ENCODE measurements around the gene AP2B1.
"Not testable (repeated sequence)": the region's sequence is repeated elsewhere in the genome, so short reads cannot be mapped to it uniquely, and the experiment has no call there.

The AP2B1 gene

DNA sequence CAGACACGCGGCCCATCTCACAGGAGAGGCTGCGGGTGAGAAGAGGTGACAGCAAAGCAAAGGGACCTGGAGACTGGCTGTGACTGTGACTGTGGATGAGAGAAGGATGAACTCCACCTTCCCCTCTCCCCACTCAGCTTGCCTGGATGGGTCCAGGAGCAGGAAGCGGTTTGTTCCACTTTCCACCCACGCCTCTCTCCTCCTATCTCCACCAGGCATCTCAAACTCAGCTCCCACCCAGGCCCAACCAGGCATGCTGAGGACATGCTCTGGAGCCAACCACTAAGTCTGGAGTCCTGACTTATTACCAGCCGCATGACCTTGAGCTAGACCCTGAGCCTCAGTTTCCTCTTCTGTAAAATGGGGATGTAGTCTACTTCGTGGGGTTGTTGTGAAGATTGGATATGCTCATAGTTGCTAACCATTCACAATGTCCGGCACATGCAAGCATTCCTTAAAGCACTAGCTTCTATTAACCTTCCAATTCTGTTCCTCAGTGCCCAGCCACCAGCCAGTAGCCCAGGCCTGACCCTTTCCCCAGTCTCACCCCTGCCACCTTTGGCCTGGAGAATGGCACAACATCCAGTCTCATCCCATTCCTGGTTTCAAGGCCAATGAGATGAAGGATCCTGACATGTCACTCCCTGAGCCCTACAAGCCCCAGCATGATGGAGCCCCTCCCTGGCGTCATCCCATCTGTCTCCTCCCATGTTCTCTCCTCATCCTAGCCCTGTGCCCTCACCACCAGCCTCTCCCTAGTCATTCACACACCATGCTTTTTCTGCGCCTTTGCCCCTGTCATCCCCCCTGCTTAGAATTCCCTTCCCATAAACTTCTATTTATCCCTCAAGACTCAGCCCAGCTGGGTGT lies 163.6 kb downstream of the AP2B1 start:
- DNase-seq = no peak

DNA sequence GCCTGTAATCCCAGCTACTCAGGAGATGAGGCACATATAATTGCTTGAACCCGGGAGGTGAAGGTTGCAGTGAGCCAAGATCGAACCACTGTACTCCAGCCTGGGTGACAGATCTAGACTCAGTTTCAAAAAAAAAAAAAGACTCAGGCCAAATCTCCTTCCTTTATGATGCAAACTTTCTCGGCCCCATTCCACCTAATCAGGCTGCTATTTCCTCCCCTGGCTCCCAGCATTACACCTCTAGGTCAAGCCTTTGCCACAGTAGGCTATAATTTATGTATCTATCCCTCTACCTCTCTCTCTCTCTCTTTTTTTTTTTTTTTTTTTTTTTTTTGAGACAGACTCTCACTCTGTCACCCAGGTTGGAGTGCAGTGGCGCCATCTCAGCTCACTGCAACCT lies 164.4 kb downstream of the AP2B1 start:
- not testable (repeated sequence) for DNase-seq

DNA sequence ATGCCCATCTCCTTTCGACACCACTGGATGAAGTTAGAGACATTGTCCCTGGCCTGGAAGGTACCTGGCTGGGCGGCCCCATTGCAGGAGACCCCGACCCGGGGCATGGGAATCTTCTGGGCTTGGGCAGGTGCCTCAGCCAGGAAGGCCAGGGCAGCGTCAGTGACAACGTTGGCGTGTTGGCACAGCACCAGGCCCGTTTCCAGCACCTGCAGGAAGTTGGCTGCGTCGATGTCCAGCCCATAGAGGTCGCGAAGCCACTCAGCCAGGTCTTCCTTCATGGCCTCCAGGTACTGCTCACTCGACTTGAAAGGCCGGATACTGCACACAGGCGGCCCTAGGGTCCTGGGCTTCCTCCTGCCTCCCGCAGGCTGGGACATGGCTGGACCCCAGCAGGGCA lies 165.3 kb downstream of the AP2B1 start:
- no peak for DNase-seq

DNA sequence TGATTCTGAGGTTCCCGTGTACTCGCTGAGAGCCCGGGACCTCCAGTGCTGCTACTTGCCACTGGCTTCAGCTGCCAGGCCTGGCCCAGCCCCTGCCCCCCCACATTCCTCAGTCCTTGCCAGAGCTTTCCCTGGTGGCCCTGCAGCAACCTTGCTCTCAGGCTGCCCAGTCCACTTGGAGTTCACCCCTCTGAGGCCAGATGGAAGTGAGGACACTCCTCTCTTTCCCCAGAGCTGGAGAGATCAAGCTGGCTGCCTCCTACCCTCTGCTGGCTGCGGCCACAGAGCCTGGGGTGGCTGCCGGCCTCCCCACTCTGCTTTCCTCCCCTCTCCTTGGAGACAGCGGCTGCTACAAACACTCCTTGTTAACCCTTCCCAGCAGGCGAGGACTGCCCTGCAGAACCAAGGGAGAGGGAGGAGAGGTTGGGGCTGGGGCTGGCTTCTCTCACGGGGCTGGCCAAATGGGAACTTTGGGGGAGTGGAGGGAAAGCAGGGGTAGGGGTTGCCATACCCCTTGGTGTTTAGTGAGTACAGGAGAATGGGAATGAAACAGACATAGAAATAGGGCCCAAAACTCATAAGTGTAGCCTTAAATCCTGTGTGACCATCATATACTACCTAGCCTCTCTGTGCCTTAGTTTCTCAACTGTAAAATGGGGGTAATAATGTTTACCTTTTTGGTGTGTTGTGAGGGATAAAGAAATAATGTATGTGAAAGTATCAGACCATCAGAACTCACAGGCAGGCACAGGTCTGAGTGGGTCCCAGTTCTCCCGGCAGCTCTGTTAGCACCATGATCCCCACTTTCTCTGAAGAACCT lies 166.0 kb downstream of the AP2B1 start, which contains the start of gene GAS2L2:
Gene GAS2L2 (minus strand): TSS at position 295 of the 820 bp plus-strand sequence. CDS start 389 bp downstream, outside the sequence.
- no peak for DNase-seq

DNA sequence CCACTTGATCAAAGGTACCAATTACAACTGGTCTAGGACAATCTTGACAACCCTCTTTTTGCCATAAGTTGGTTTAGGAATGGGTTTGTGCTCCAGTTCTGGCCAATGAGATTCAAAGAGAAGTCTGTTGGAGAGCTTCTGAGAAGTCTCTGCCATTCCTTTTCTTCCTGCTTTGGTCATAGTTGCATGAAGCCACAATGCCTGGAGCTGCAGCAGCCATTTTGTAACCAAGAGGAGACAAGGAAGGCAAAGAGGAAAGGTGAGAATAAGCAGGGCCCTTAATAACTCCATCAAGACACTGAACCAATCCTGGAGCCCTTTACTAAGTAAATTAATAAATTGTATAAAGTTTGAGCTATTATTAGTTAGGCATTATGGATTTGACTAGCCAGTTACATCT lies 170.1 kb downstream of the AP2B1 start:
- DNase-seq = no peak

DNA sequence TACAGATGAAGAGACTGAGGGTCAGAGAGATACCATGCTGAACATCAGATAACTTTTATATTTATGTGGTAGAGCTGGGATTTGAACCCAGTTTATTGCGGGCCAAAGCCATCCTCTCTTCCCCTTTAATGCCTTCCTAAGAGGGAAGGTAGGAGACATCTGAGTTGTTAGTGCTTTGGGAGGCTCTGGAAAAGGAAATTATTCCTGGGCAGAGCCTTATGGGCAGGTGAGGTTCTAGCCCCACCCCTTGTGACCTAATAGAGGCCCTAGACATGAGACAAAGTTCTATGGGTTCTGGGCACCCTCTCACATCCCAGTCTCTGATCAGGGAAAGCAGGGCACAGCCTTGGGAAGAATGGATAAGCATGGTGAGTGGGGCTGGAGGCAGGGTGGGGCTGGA lies 173.5 kb downstream of the AP2B1 start, which contains the start of gene C17orf50:
Gene C17orf50 (plus strand): TSS at position 301 of the 400 bp plus-strand sequence. CDS start 55 bp downstream, at position 356.
- DNase-seq = no peak

DNA sequence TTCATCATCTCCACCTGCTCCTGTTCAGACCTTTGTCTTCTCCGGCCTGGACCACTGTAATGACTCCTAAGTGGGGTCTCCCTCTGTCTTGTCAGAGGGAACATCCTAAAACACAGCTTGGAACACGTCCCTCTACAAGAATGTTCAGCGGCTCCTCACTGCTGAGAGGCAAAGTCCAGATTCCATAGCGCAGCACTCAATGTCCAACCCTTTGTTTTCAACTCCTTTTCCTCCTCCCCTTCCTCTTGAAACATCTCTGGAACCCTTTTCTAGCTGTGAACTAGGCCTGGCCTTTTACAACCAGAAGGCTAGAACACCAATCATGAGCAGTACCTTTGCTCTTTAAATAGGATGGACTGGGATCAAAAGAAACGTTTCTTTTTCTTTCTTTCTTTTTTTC lies 174.5 kb downstream of the AP2B1 start:
- no peak for DNase-seq

DNA sequence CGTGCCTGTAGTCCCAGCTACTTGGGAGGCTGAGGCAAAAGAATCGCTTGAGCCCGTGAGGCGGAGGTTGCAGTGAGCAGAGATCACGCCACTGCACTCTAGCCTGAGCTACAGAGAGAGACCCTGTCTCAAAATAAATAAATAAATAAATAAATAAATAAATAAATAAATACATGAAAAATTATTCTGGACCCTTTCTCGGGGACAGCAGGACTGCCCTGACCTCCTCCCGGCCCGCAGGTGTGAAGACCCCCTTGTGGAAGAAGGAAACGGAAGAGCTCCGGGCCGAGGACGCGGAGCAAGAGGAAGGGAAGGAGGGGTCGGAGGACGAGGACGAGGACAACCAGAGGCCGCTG lies 176.6 kb downstream of the AP2B1 start:
- no peak for DNase-seq

DNA sequence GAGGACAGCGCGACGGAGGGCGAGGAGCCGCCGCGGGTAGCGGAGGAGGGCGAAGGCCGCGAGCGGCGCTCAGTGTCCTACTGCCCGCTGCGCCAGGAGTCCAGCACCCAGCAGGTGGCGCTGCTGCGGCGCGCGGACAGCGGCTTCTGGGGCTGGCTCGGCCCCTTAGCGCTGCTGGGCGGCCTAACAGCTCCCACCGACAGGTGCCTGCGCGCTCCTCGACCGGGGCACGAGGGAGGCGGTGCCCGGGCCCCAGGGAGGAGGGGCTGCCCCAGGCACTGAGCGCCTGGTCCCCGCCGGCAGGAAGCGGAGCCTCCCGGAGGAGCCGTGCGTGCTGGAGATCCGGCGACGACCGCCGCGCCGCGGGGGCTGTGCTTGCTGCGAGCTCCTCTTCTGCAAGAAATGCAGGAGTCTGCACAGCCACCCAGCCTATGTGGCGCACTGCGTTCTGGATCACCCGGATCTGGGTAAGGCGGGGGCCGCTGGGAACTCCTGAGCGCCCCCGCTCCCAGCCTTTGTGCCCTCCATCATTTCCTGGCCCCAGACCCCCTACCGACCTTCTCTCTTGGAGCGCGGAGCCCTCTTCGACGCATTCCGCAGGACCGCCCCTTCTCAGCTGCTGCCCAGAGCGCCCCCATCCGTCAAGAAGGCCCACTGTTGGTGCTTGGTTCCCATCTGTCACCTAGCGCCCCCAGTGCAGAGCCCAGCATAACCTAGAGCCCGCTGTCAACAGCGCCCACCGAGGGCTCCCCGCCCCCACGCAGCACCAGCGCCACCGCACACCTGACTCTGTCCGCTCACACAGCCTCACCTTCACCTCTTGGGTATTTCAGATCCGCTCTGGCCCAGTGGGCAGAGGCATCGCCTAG lies 177.2 kb downstream of the AP2B1 start:
- DNase-seq = peak; percentile 76 to 89

DNA sequence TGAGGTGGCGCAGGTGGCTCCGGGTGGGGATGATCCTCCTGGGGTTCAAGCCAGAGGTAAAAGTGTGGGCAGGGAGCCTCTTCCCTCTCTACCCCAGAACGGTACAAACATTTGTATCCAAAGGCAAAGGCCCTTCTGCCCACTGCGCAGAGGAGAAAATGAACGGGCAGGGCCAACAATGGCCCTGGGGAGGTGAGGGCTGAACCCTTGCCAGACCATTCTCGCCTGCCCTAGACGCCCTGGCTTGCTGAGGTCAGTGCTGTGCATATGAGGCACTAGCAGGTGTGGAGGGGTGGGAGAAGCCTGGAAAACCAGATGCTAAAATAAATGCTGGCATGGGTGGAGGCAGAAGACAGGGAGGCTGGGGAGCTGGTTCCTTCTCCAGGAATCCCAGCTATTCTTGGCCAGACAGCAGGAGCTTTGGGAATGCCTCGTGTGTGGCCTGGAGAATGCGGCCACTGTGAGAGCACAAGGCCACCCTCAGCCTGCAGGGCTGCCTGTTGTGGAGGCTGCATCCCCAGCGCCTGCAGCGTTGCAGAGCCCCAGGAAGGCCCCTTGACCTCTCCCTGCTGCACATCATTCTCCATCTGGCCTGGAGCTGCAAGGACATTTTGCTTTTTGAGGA lies 178.1 kb downstream of the AP2B1 start:
- no peak for DNase-seq

DNA sequence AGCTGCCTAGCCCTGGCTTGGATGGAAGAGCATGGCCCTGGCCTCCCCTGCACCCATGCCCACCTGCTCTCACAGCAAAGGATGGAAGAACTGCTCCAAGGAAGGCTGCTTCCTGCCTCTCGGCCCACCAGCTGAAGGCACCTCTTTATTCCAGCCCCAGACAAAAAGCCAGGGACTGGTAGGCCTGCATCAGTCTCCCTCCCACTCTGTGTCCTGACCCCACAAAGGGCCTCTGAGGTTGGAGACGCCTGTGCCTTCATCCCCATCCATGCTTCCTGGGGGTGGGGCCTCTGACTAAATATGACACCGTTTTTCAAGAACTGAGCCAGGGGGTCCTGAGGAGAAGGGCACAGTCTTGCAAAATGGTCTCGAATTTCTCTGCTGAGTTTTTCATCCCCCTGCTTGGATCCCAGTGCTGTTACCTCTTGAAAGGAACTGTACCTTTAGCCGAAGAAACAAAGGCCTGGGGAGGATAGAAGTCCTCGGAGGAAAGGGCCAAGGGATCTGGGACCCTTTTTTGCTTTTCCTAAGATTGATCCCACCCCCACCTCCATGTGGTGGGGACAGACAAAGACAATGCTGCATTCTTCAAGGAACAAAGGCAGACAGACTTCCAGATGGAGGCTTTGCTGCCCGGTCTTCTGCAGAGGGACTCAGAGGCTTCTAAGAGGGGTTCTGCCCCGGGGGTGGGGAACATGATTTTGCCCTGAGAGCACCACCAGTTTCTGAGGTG lies 178.8 kb downstream of the AP2B1 start:
- DNase-seq = no peak

DNA sequence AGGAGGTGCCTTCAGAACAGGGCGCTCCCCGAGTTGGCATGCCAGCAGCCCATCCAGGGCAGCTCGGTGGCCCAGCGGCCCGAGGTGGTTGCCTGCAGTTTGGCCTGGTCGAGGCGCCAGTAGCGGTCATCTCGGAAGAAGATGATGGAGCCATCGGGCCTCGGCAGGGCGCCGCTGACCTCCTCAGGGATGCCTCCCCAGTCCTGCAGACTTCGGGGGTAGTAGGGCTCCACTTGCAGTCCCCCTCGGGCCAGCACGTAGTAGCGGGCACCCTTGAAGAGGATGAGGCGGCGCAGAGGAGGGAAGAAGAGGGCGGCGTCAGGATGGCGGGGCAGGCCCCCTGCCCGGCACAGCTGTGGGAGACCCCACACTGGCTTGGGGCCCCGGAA lies 179.4 kb downstream of the AP2B1 start:
- no peak for DNase-seq

DNA sequence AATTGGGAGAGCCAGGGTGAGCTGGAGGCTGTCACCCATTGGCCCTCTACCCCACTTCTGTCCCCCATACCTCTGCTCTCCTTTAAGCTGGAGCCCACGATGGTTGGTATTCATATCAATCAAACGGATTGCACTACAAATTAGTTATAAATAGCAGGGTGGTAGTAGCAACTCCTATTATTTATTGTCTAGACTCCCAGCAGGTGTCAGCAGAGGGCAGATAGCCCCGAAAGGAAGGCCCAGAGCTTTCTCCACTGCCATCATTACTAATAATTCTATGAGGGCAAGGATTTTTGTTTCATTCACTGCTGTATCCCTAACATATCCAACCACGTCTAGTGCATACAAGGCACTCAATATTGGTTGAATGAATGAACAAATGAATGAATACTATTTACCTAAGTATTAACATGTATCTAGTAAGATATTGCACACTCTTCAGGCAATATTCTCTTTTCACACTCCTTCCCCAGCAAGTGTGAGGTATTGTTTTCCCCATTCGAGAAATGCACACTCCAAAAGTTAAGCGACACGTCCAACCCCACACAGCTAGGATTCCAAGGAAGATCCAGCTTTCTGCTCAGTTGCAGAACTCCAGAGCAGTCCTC lies 179.9 kb downstream of the AP2B1 start:
- DNase-seq = no peak

DNA sequence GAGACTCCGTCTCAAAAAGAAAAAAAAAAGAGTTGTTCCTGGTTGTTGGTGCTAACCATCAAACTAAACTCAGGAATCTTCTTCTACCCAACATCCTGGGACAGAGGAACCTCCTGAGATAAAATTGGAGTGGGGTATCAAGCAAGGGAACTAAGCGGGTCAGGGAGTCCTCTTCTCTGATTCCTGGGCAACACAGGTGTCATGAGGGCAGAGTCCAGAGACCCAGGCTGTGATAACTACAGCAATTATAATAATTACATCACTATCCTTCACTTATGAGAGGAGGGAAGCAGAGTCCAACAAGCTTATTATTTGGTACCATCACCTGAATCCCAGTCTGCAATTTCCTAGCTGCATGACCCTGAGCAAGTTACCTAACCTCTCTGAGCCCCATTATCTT lies 181.7 kb downstream of the AP2B1 start:
- DNase-seq = no peak

DNA sequence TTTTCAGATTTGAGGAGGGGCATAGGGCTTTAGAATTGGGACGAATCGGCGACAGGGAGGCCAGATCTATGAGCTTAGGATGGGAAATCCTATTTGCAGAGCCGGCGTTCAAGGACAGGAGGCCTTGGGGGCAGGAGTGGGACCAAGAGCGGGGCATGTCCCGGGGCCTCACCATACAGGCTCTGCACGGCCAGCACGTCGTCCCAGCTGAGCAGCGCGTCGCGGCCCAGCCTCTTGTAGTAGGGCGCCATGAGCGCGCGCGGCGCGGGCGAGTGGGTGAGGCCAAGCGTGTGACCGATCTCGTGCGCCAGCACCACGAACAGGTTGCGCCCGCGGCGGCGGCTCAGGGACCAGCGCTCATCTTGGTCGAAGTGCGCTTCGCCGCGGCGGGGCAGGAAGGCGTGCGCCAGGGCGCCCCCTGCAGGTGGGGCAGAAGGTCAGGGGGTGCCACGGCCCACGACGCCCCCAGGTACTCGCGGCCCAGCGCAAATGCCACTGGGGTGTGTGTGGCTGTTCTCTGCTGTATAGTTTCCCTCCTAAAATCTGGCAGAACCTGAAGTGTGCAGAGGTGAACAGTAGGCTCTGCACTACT lies 182.9 kb downstream of the AP2B1 start:
- no peak for DNase-seq

DNA sequence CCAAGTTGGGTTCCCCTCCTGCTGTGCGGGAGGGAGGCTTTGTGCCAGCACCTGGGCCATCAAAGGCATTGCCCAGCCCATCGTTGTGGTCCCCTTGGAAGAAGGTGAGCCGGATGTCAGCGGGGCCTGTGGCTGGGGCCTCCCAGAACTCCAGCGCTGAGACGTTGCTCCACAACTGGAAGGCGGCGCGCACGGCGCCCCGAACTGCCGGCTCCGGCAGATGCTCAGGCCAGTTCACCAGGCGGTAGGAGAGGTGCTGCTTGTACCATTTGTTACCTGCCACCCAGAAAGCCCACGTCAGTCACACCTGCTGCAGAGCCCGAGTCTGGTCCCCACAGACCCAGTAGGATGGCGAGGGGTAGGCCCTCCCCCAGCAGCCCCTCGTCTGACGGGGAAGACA lies 186.0 kb downstream of the AP2B1 start:
- no peak for DNase-seq

DNA sequence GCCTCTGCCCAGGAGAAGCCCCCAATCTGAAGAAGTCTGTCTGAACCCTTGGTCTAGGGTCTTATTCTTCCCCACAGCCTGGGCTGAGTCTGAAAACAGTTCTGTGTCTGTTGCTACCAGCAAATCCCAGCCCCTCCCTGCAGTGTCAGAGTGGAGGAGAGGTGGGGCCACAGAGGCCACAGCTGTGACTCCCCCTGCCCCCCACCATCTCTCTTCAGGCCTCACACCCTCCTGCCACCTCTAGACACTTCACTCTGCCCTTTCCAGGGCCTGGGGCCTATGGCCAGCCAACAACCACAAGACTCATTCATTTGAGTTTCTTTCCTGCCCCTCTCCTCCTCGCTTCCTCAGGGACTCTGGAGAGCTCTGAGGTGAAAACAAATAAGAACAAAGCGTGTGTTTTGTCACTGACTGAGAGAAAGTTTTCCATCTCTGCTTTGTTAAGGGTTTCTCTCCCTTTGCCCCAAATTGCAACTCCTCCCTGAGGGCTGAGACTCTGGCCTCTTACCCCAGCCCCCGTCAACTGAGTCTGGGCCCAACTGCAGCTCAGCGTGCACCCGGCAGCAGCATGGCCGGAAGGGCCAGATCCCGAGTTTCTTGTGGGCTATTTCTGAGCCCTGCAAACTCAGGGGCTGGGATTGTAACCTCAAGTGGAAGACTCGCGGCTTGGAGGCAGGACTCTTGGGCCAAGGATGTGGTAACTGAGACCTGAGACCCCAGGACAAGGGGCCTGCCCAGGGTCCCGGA lies 186.7 kb downstream of the AP2B1 start:
- DNase-seq = no peak

DNA sequence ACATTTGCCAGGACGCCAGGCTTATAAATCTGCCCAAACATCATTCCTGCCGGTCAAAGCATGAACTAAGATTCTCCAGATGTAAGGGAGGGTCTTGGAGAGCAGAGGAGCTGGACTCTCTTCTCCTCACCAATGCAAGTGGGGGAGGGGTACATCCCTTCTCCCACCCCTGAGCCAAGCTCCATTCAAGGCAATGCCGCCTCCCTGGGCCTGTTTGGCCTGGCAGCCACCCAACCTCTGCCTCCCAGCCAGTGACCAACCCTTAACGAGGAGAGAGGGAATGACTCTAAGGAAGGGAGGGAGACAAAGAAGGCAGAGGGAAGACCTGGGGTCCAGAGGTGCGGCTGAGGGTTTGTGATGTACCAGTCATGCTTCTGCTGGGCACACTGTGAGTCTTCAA lies 187.4 kb downstream of the AP2B1 start:
- no peak for DNase-seq

DNA sequence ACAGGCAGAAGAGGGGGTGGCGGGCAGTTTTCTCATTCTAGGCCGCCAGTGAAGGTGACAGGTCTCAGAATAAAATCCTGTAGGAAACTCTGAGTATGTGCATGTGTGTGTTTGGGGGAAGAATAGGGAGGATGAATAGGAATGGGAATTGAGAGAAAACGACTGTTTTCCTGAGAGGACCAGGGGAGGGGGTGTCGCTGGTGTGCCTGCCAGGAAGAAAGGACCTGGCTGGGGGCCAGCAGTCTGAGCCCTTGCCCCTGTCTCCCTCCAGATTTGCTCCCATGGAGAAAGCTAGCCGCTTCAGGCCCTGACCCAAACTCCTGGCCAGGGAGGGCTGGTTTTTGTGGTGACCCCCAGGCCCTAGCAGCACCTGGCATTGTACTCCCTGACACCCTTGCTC lies 187.9 kb downstream of the AP2B1 start:
- no peak for DNase-seq

DNA sequence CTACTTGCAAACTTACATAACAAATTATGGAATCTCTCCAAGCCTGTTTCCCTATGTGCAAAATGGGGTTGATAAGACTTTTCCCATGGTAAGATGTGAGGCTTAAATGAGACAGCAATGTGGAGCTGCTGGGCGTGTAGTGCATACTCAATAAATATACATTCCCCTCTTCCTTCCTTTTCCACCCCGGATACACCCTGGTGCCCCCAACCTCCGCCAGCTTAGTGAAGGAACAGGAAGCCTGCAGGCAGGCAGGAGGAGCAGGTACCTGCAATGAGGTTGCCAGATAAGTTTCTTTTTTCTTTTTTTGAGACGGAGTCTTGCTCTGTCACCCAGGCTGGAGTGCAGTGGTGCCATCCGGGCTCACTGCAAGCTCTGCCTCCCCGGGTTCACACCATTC lies 188.5 kb downstream of the AP2B1 start:
- DNase-seq = no peak

All from NCI-H1930 (cell line).